ENCODE results near the gene TSTD2.
"Not testable (repeated sequence)": the region's sequence is repeated elsewhere in the genome, so short reads cannot be mapped to it uniquely, and the experiment has no call there.

DNA sequence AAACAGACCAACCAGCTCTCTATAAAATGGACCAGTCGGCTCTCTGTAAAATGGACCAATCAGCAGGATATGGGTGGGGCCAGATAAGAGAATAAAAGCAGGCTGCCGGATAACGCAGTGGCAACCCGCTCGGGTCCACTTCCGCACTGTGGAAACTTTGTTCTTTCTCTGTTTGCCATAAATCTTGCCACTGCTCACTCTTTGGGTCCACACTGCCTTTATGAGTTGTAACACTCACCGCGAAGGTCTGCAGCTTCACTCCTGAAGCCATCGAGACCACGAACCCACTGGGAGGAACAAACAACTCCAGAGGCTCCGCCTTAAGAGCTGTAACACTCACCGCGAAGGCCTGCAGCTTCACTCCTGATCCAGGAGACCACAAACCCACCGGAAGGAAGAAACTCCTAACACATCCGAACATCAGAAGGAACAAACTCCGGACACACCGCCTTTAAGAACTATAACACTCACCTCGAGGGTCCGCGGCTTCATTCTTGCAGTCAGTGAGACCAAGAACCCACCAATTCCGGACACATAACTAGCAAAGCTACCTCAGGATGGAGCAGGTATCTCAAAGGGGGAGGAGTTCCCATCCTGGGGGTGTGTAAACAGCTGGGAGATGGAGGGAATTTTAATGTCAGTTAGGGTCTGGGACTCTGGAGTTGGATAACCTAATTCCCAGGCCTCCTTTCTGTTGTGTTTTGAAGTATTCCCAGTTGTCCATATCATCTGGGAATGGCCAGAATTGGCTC is 58.1 kb downstream of the TSTD2 start:
- TF ChIP-seq, protein P1, sequence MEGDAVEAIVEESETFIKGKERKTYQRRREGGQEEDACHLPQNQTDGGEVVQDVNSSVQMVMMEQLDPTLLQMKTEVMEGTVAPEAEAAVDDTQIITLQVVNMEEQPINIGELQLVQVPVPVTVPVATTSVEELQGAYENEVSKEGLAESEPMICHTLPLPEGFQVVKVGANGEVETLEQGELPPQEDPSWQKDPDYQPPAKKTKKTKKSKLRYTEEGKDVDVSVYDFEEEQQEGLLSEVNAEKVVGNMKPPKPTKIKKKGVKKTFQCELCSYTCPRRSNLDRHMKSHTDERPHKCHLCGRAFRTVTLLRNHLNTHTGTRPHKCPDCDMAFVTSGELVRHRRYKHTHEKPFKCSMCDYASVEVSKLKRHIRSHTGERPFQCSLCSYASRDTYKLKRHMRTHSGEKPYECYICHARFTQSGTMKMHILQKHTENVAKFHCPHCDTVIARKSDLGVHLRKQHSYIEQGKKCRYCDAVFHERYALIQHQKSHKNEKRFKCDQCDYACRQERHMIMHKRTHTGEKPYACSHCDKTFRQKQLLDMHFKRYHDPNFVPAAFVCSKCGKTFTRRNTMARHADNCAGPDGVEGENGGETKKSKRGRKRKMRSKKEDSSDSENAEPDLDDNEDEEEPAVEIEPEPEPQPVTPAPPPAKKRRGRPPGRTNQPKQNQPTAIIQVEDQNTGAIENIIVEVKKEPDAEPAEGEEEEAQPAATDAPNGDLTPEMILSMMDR (IDR thresholded peaks at IDR 0.05 in 4 of 5, conservative IDR thresholded peaks at IDR 0.05 in 1 of 5), result not testable (repeated sequence)
- TF ChIP-seq POLR2A (IDR thresholded peaks at IDR 0.05), result peak in 1 of 2 donors; percentile 21
